GM12891 (cell line): ENCODE data around the gene CCDC124.
"Not testable (repeated sequence)": the region's sequence is repeated elsewhere in the genome, so short reads cannot be mapped to it uniquely, and the experiment has no call there.

Experiments
- DNase-seq: peaks from one replicate; pipeline ENCODE4 v3.0.0; 2011; ENCODE audit warnings: low spot score; ENCODE audit not compliant: insufficient read length
- FAIRE-seq: peaks from 2 replicates; lab custom pipeline; 2011; peaks lifted over from hg19 to GRCh38; lab: Jason Lieb, UNC
- PAX5 ChIP-seq: IDR thresholded peaks from 2 replicates; pipeline ENCODE4 v1.6.1; 2011; ENCODE audit warnings: low read length, moderate library complexity, mild to moderate bottlenecking; ENCODE audit not compliant: insufficient read depth, severe bottlenecking
- POLR2A ChIP-seq: IDR thresholded peaks from 2 replicates; pipeline ENCODE4 v1.6.1; 2011; ENCODE audit warnings: low read depth, low read length, control low read depth
- POLR2AphosphoS5 ChIP-seq: IDR thresholded peaks from 2 replicates; pipeline ENCODE4 v1.6.1; 2011; ENCODE audit warnings: low read depth, low read length, control low read depth
- POU2F2 ChIP-seq: IDR thresholded peaks from 2 replicates; pipeline ENCODE4 v1.6.1; 2011; ENCODE audit warnings: low read depth, mild to moderate bottlenecking, control low read depth, low read length, moderate library complexity
- SPI1 ChIP-seq: IDR thresholded peaks from 2 replicates; pipeline ENCODE4 v1.6.1; 2011; ENCODE audit warnings: low read depth, low read length, control low read depth
- TAF1 ChIP-seq: IDR thresholded peaks from 2 replicates; pipeline ENCODE4 v1.6.1; 2011; ENCODE audit warnings: low read depth, low read length, control low read depth

The CCDC124 gene

DNA sequence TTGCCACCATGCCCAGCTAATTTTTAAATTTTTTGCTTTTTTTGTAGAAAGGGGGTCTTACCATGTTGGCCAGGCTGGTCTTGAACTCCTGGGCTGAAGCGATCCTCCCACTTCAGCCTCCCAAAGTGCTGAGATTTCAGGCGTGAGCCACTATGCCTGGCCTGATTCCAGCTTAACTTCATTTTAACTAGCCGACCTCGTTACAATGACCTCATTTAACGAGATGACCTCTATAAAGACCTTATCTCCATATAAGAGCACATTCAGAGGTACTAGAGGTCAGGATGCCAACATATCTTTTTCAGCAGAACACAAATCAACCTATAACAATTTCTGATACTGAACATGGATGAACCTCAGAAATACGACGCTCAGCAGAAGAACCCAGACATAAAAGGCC lies 44.7 kb downstream of the CCDC124 start:
- TF ChIP-seq SPI1 = no peak
- no peak for TF ChIP-seq PAX5
- TF ChIP-seq POLR2AphosphoS5 = no peak
- no peak for TF ChIP-seq TAF1
- no peak for TF ChIP-seq POU2F2
- TF ChIP-seq POLR2A = no peak
- no peak for FAIRE-seq
- no peak for DNase-seq

- FAIRE-seq (no peak), DNase-seq (no peak)
- no peak for TF ChIP-seq POLR2AphosphoS5
- no peak for TF ChIP-seq TAF1
- TF ChIP-seq POU2F2 = no peak
- no peak for TF ChIP-seq PAX5
- no peak for TF ChIP-seq SPI1
- no peak for TF ChIP-seq POLR2A
Measured at GRCh38 chr19:17981611-17982010, 48.8 kb downstream of the CCDC124 start.

DNA sequence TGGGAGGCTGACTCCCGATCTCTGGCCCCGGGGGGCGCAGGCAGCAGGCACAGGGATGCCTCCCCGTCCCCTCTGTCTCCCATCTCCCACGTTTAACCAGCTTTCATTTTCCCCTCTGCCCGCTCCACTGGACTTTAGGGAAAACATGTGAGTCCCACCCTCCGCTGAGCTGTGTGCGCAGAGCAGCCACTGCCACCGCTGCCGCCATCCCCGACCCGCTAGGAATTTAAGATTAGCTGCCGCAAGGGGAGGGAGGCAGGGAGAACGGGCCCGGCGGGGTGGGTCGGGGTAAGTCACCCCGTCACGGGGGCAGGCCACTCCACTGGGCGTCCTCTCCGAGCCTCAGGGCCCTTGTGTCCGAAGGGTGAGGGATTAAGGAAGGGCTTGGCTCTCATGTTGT lies 49.6 kb downstream of the CCDC124 start:
- FAIRE-seq (no peak), DNase-seq (no peak)
- TF ChIP-seq POLR2A = no peak
- TF ChIP-seq POLR2AphosphoS5 = no peak
- no peak for TF ChIP-seq PAX5
- TF ChIP-seq POU2F2 = no peak
- no peak for TF ChIP-seq SPI1

GRCh38 chr19:17985037-17985818 lies 52.4 kb downstream of the CCDC124 start:
- DNase-seq (no peak), FAIRE-seq (no peak)
- TF ChIP-seq POLR2AphosphoS5 (no peak), SPI1 (no peak), POLR2A (no peak), TAF1 (no peak), PAX5 (no peak), POU2F2 (no peak)

DNA sequence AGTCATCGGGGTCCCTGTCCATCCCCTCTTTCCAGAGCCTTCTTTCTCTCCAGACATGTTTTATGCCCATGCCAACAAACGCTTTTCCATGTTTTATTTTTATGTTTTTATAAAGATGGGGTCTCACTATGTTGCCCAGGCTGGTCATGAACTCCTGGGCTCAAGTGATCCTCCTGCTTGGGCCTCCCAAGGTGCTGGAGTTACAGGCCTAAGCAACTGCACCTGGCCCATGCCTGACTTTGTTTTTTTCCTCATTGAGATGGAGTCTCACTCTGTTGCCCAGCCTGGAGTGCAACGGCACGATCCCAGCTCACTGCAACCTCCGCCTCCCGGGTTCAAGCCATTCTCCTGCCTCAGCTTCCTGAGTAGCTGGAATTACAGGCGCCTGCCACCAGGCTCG lies 53.8 kb downstream of the CCDC124 start:
- DNase-seq, FAIRE-seq: not testable (repeated sequence)

DNA sequence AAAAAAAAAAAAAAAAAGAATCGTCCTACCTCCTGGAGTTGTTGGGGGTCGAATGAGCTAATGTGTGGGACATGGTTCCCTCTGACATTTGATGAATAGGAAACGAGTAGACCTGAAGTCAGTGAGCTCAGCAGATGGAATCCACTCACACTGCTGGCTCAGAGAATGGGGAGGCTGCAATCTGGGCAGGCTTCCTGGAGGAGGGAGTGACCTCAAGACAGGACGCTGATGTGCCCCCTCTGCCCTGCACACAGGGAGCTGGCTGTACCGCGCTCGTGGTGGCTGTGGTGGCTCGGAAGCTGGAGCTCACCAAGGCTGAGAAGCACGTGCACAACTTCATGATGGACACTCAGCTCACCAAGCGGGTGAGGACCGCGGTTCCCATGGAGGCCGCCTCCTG lies 55.3 kb downstream of the CCDC124 start:
- TF ChIP-seq TAF1 = no peak
- TF ChIP-seq SPI1 = no peak
- TF ChIP-seq POU2F2 = no peak
- TF ChIP-seq POLR2AphosphoS5 = no peak
- no peak for TF ChIP-seq POLR2A
- TF ChIP-seq PAX5 = no peak
- DNase-seq (no peak), FAIRE-seq (no peak)

- no peak for FAIRE-seq
Measured at GRCh38 chr19:17989425-17990094, 56.7 kb downstream of the CCDC124 start.

GRCh38 chr19:17993076-17993813 lies 60.4 kb downstream of the CCDC124 start:
- FAIRE-seq (no peak), DNase-seq (no peak)
- TF ChIP-seq PAX5 = no peak
- TF ChIP-seq POU2F2 = no peak
- no peak for TF ChIP-seq POLR2A

More at GRCh38 chr19:17989425-17990094, 56.7 kb downstream of the CCDC124 start:
- no peak for TF ChIP-seq POU2F2
- no peak for TF ChIP-seq PAX5
- no peak for DNase-seq
